M059J (cell line): ENCODE results near the gene TAF10. TPM values are rescaled to one million over a fixed set of nuclear protein-coding genes. Genes with fewer than 3 reads are reported as not detected.

ENCODE experiments used
- DNase-seq: peaks from one replicate; pipeline ENCODE4 v3.0.0-alpha.2; 2012; ENCODE audit warnings: low read depth
- total RNA-seq: library from RNA; depleted of rRNA; stranded (reverse); fragments of >200 nt; shearing (Covaris generic); gene quantifications from 2 replicates; pipeline ENCODE4 v1.2.3, GENCODE V29; 2014

Gene TAF10
- total RNA-seq, 1 experiment from 2014 or later: 133 TPM

DNA sequence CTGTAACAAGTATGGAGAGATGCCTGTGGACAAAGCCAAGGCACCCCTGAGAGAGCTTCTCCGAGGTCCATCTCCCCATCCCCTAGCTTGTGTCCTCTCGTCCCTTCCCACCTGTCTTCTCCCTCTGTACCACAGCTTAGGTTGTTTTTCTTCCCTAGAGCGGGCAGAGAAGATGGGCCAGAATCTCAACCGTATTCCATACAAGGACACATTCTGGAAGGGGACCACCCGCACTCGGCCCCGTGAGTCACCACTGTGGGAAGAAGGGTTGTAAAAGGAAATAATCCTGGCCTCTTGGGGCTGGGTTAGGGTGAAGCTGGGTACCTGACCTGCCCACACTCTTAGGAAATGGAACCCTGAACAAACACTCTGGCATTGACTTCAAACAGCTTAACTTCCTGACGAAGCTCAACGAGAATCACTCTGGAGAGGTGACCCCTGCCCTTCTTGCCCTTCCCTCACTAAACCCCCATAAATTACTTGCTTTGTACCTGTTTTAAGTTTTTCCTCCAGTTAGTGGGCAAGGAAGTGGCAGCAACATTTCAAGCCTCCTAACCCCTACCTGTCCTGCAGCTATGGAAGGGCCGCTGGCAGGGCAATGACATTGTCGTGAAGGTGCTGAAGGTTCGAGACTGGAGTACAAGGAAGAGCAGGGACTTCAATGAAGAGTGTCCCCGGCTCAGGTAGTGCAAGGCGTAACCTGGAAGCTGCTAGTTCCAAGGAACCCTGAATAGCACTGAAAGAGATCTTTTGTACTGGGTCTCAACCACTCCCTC, 3.1 kb downstream of the TAF10 start:
- DNase-seq: no peak

DNA sequence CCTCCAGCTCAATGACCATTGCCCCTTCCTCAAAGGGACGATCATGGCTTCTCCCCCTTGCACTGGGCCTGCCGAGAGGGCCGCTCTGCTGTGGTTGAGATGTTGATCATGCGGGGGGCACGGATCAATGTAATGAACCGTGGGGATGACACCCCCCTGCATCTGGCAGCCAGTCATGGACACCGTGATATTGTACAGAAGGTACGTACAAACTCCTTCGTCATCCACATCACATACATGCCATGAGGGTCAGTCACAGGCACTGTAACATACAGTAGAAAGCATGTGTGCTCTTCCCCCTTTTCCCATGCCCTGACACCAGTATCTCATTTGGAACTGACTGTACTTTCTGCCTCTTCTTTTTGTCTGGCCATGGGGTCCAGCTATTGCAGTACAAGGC, 4.0 kb downstream of the TAF10 start:
- DNase-seq: no peak

DNA sequence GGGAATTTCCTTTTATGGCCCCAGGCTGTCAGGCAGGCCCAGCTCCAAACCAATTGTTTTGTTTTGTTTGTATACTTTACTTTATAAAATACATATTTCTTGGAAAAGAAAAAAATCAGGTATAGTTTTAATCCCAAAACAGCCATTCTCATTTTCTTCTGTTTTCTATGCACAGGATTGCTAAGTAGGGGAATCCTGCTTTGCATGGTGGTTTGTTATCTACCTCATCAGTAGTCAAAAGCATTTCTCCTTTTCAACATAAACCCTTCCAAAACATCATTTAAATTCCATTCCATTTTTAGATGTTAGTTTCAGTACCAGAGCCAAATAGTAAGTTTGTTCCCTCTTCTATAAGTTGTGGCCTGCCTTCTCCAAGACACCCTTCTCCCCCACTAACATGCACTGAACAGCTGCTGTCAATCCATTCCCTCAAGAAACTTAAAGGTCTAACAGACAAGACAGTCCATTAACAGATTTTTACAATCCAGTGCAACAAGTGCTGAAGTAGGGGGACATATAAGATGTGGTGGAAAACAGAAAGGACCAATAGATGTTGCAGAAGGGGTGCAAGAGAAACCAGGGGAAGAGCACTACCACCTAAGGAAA, 4.7 kb downstream of the TAF10 start:
- DNase-seq: no peak

- DNase-seq: peak; percentile 96
Observed at GRCh38 chr11:6606471-6607189, 5.4 kb downstream of the TAF10 start.

DNA sequence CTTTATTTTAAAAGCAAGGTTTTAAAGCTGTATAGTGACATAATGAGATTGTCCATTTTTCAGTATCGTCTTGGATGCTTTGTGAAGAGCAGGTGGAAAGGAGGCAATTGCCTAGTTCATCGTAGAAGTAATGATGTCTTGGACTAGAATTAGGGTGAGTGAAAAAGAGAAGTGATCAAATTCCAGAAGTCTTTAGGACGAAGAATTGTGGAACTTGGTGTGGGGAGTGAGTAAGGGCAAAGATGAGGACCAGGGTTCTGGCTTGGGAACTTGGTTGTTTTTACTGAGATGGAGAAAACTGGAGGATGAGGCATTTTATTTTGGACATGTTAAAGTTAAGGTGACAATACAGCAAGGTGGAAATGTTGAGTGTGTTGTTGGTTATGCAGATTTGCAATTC, 7.2 kb downstream of the TAF10 start:
- DNase-seq: no peak

GRCh38 chr11:6604081-6604626, 7.9 kb downstream of the TAF10 start:
- DNase-seq: peak; percentile 75

DNA sequence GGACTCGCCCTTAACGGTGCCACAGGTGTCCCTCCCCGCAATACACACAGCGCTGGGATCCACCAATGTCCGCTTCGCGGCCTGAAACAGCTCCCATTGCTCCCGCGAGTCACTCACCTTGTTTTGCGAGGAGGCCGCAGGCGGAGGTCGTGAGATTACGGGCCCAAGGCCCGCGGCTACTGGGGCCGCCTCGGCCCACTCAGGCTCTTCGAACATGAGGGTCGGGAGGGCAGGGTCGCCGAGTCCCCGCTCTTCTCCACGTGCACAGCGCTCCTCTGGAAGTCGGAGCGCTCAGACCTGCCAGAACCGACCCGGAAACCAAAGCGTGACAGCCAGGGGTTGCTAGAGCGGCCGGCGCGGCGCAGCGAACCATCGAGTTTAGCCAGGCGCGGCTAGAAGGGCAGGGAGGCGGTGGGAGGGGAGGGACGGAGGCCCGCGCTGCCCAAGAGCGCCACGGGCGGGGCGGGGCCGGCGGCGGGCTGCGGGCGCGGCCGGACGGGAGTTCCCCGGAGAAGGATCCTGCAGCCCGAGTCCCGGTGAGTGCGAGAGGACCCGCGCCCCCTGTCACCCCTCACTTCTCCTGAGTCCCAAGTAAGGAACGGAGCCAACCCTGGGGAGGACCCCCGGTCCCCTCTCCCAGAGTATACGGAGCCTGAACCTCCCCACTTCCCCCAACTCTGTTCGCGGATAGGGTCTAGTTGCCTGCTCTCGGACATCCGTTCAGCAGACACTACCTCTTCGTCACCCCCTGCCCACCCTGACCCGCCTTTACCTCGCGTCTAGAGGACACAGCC, 8.5 kb downstream of the TAF10 start, which contains the start of the genes ILK and RRP8:
ILK (plus strand) TSS at position 488 of the 794 bp plus-strand sequence. CDS start 498 bp downstream, outside the sequence.
RRP8 (minus strand) TSS at position 330 of the 794 bp plus-strand sequence; CDS start at position 216, 114 bp downstream.
- DNase-seq: peak; percentile 89

- DNase-seq: no peak
Observed at GRCh38 chr11:6602096-6602940, 9.7 kb downstream of the TAF10 start.

GRCh38 chr11:6601041-6601461, 11.0 kb downstream of the TAF10 start:
- DNase-seq: no peak

DNA sequence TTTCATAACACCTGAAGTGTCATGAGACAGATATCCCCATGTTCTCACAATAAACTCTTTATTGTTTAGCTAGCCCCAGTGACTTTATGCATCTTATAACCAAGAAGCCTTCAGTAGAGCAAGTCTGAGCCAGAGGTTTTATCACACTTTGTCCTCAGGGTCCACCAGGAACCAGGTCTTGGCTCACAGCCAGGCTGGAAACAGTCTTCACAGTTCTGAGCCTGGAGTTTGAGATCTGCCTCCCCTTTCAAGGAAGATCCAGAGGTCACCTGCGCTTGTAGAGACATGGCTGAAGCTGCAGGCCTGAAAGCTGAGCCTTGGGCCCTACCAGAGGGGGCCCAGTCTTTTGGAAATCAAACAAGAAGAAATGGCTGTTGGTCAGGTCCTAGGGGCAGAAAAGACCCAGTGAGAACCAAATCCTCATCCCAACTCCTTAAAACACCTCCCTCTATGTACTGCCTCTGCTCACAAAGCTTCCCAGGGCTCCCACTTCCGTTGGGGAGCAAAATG, 12.1 kb downstream of the TAF10 start:
- DNase-seq: no peak

GRCh38 chr11:6599449-6599848, 12.6 kb downstream of the TAF10 start:
- DNase-seq: no peak

DNA sequence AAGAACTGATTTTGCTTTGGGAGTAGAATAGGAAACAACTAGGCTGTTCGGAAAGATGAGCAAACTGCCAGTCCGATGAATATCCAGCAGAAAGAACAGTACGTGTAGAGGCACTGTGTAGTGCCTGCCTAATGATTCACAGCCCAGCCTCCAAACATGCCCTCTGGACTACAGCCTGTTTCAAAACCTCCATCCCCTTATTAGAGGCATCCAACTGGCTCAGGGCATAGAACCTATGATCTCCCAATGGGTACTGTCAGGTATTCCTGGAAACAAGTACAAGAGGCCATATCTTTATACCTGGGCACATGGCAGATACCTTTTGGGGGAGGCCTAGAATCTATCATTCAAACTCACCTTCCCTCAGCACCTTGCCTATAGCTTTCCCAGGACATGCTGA, 13.5 kb downstream of the TAF10 start:
- no peak for DNase-seq

GRCh38 chr11:6596239-6596877, 15.7 kb downstream of the TAF10 start:
- DNase-seq: no peak

GRCh38 chr11:6594142-6594768, 17.8 kb downstream of the TAF10 start:
- DNase-seq: no peak

GRCh38 chr11:6588018-6588417, 24.0 kb downstream of the TAF10 start:
- no peak for DNase-seq

DNA sequence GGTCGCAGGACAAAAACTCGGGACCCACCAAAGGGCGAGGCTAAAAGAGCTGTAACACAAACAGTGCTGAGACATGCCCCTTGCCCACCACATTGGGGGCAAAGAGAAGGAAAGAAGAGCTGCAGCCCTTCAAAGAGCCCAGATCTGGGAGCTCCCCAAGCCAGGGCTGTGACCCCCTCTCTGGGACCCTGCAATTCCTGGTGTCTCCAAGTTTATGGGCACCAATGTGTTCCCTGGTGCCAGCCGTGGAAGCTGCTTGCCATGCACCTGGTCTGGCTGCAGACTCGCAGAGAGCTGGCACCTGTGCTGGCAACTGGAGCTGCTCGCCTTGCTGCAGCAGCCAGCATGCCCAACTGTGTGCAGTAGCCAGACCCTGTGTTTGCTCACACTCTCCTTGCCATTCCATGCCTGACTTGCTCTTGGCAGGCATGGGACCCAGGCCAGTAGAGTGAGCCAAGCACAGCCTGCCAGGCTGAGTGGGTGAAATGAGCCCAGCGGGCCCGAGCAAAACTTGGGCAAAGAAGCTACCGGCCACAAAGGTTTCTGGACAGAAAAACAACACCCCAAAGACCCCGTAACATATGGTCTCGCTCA, 24.6 kb downstream of the TAF10 start:
- no peak for DNase-seq

- DNase-seq: no peak
Observed at GRCh38 chr11:6586434-6587359, 25.3 kb downstream of the TAF10 start.

GRCh38 chr11:6584528-6584927, 27.5 kb downstream of the TAF10 start:
- no peak for DNase-seq
